ENCODE measurements around the gene TSR3.

The TSR3 gene

DNA sequence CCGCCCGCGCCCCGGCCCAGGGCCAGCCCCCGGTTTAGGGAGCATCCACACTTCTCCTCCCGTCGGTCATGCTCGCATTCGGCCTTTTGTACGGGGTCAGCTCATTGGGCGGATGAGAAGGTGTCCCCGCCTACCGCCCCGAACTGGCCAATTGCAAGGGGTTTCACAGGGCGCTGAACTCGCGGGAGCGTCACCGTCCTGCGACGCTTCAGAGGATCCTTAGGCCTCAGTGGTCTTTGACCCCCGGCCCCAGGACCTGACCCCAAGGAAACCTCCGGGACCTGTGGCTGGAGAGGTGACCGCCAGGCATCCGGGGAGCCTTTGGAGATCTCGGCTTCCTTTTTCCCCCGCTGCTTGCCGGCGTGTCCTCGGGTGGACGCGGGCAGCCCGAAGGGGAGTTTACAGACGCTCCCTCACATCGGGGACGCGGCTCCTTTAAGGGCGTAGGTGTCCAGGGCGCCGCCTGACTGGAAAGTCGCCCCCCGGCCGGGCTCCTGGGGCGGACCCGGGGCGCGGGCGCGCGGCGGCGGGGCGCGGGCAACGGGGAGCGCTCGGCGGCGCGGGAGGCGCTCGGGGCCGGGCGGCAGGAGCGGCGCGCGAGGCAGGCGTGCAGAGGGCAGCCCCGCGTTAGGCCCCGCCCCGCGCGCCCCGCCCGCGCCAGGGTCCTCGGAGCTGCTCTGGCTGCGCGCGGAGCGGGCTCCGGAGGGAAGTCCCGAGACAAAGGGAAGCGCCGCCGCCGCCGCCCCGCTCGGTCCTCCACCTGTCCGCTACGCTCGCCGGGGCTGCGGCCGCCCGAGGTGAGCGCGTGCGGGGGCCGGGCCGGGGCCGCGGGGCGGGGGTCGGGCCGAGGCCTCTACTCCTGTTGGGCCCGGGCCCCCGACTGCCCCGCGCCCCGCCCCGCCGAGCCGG is 42.4 kb downstream of the TSR3 start, which contains the start of gene UBE2I:
TSS of gene UBE2I (plus strand) at position 660 of the 909 bp plus-strand sequence. CDS start 4,395 bp downstream, outside the sequence.
- Histone ChIP-seq H3K4me1 (ENCODE audit: insufficient read depth, low read length) (peaks cover 30% of the 10 kb centered on the region), H3K9ac (ENCODE audit: low read length) (peak within 1 kb of the TSS; percentile 77), H3K27me3 (ENCODE audit: control insufficient read depth in 1 of 2, insufficient read depth in 2 of 2, low read length in 2 of 2) (no peaks in the 10 kb centered on the region), H3K4me3 (ENCODE audit: low read depth in 1 of 2, low read length in 2 of 2) (peak within 1 kb of the TSS; percentile 68 to 99), H3K27ac (ENCODE audit: low read depth, low read length) (peak within 1 kb of the TSS; percentile 93), H3K9me3 (ENCODE audit: low read length) (no peaks in the 10 kb centered on the region), H3K36me3 (ENCODE audit: insufficient read depth, low read length) (peaks cover 6% of the 10 kb centered on the region)

DNA sequence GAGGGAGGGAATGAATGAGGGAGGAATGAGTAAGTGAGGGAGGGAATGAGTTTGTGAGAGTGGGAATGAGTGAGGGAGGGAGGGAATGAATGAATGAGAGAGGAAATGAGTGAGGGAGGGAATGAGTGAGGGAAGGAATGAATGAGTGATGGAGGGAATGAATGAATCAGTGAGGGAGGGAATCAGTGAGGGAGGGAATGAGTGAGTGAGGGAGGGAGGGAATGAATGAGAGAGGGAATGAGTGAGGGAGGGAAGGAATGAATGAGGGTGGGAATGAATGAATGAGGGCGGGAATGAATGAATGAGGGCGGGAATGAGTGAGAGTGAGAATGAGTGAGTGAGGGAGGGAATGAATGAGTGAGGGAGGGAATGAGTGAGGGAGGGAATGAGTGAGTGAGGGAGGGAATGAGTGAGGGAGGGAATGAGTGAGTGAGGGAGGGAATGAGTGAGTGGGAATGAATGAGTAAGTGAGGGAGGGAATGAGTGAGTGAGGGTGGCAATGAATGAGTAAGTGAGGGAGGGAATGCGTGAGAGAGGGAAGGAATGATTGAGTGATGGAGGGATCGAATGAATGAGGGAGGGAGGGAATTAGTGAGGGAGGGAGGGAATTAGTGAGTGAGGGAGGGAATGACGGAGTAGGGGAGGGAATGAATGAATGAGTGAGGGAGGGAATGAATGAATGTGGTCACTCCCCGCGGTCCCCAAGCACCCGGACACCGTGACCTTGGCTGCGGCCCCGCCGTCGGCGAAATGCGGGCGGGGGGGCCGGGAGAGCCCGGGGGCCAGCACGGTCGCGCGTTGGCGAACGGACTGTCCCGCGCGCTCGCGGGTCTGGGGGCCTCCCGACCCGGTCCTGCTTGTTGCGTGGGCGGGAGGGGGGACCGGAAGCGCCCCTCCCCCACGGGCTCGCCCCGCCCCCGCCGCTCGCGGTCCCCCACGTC is 43.4 kb downstream of the TSR3 start:
- Histone ChIP-seq H3K9ac (ENCODE audit: low read length) (no peak overlapping the region), H3K9me3 (ENCODE audit: low read length) (no peaks in the 10 kb centered on the region), H3K4me1 (ENCODE audit: insufficient read depth, low read length) (peaks cover 30% of the 10 kb centered on the region), H3K27ac (ENCODE audit: low read depth, low read length) (peak overlapping the region; percentile 93), H3K27me3 (ENCODE audit: control insufficient read depth in 1 of 2, insufficient read depth in 2 of 2, low read length in 2 of 2) (no peaks in the 10 kb centered on the region), H3K4me3 (ENCODE audit: low read depth in 1 of 2, low read length in 2 of 2) (peak overlapping the region; percentile 24 to 47), H3K36me3 (ENCODE audit: insufficient read depth, low read length) (no peaks in the 10 kb centered on the region)

DNA sequence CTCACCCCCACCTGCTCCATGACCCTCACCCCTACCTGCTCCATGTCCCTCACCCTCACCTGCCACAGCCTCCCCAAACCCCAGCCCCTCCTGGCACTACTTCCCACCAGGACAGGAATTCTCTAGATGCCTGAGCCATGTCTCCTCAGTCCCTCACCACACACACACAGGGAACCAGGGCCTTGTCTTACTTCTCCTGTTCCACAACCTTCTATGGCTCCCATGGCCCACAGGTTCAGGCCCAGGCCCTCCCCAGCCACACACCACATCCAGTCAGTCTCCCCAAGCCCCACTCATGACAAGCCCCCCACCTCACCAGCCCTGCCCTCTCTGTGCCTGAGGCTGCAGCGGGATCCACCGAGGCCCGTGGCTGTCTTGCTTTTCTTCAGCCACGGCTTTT is 45.3 kb downstream of the TSR3 start:
- no peak overlapping the region for H3K4me3 ChIP-seq (ENCODE audit: low read depth in 1 of 2, low read length in 2 of 2)

DNA sequence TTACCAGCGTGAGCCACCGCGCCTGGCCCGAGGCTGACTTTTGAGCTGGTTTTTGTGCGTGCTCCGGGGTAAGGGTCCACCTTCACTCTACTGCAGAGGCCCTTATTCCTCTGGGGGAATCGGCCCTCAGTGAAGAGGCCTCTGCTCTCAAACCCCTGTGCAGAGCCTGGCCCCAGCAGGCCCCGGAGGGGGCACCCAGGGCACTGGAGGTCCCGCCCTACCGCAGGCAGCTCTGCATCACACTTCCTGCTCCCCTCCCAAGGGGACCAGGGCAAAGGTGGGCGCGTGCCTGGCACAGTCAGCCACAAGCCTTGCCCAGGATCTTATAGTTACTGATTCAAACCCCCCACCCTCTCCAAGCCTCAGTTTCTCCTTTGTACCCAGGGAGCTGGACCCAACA is 45.9 kb downstream of the TSR3 start:
- Histone ChIP-seq H3K36me3 (ENCODE audit: insufficient read depth, low read length) (no peaks in the 10 kb centered on the region), H3K27ac (ENCODE audit: low read depth, low read length) (no peak overlapping the region), H3K4me3 (ENCODE audit: low read depth in 1 of 2, low read length in 2 of 2) (no peak overlapping the region), H3K9ac (ENCODE audit: low read length) (no peak overlapping the region), H3K4me1 (ENCODE audit: insufficient read depth, low read length) (peaks cover 7% of the 10 kb centered on the region), H3K9me3 (ENCODE audit: low read length) (no peaks in the 10 kb centered on the region), H3K27me3 (ENCODE audit: control insufficient read depth in 1 of 2, insufficient read depth in 2 of 2, low read length in 2 of 2) (peaks cover 8 to 11% of the 10 kb centered on the region in 2 donors)

More for the DNA sequence above, 45.3 kb downstream of the TSR3 start:
- H3K9me3 ChIP-seq (ENCODE audit: low read length) = no peaks in the 10 kb centered on the region
- no peak overlapping the region for H3K9ac ChIP-seq (ENCODE audit: low read length)
- no peaks in the 10 kb centered on the region for H3K36me3 ChIP-seq (ENCODE audit: insufficient read depth, low read length)
- no peak overlapping the region for H3K27ac ChIP-seq (ENCODE audit: low read depth, low read length)
- H3K4me1 ChIP-seq (ENCODE audit: insufficient read depth, low read length) = peaks cover 12% of the 10 kb centered on the region
- peaks cover 5 to 6% of the 10 kb centered on the region in 2 donors for H3K27me3 ChIP-seq (ENCODE audit: control insufficient read depth in 1 of 2, insufficient read depth in 2 of 2, low read length in 2 of 2)

DNA sequence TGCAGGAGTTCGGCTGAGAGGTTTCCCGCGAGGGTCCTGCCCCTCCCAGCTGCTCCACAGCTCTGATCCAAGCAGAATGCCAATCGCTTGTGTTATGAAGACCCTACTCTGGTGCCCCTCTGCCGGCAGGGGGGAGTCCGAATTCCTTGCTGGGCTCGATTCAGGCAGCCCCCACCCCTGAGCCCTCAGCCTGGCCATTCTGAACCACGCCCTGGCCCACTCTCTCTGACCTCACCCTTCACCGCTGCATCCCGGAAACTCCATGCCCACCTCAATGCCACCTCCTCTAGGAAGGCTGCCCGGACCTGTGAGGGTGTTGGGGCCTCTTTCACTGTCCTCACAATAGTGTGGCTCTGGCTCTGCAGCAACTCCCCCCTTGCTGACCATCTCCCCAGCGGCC is 50.1 kb downstream of the TSR3 start:
- H3K36me3 ChIP-seq (ENCODE audit: insufficient read depth, low read length) = no peaks in the 10 kb centered on the region
- H3K4me3 ChIP-seq (ENCODE audit: low read depth in 1 of 2, low read length in 2 of 2) = no peak overlapping the region
- no peaks in the 10 kb centered on the region for H3K9me3 ChIP-seq (ENCODE audit: low read length)
- peaks cover 25 to 36% of the 10 kb centered on the region in 2 donors for H3K27me3 ChIP-seq (ENCODE audit: control insufficient read depth in 1 of 2, insufficient read depth in 2 of 2, low read length in 2 of 2)
- H3K9ac ChIP-seq (ENCODE audit: low read length) = no peak overlapping the region
- H3K4me1 ChIP-seq (ENCODE audit: insufficient read depth, low read length) = no peaks in the 10 kb centered on the region
- no peak overlapping the region for H3K27ac ChIP-seq (ENCODE audit: low read depth, low read length)

DNA sequence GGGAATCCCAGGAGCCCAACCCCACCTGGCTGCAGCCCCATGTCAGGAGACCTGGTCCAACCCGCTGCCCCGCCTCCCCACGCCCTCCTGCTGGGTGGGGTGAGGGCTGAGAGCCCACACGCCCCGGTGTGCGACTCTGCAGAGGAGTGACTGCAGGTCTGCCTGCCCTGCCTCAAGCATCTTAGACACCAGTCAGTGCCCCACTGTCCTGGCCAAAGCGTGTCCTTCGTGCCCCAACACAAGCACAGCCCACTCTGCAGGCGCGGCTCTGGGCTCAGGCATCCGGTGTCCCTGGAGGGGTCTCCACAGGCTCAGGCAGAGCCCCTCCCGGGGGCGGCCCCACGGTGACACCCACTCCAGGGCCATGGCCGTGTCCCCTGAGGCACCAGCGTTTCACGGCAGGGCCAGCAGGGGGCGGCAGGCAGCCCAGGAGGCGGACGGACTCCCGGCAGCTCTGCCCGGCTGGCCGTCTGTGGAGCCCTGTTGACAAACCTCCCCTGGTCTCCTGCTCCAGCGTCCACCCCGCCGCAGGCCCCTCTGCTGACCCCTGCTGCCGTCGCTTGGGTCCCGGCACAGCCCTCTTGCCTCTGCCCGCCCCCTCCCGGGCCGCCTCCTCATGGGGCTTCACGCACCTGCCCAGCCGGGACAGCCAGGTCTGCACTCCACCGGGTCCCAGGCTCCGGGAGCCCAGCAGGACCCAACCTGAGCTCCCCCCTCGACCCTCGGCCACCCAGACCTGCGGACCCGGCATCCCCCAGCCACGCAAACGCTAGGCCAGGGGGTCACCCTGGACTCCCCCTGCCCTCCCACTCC is 50.8 kb downstream of the TSR3 start:
- no peaks in the 10 kb centered on the region for H3K9me3 ChIP-seq (ENCODE audit: low read length)
- H3K9ac ChIP-seq (ENCODE audit: low read length) = no peak overlapping the region
- no peak overlapping the region for H3K27ac ChIP-seq (ENCODE audit: low read depth, low read length)
- H3K36me3 ChIP-seq (ENCODE audit: insufficient read depth, low read length) = no peaks in the 10 kb centered on the region
- no peaks in the 10 kb centered on the region for H3K4me1 ChIP-seq (ENCODE audit: insufficient read depth, low read length)
- peaks cover 25 to 36% of the 10 kb centered on the region in 2 donors for H3K27me3 ChIP-seq (ENCODE audit: control insufficient read depth in 1 of 2, insufficient read depth in 2 of 2, low read length in 2 of 2)
- H3K4me3 ChIP-seq (ENCODE audit: low read depth in 1 of 2, low read length in 2 of 2) = no peak overlapping the region

DNA sequence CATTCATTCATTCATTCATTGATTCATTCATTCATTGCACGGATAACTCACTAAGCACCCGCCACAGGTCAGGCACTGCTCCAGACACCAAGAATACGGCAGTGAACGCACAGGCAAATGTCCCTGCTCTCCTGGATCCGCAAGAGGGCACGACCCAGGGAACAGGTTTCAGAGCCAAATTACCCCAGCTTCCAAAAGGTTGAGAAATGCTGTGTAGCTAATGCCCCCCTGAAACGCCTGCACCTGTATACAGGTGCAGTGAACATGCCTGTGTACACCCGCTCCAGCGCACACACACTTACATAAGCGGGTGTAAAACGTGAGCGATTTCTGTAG is 51.8 kb downstream of the TSR3 start:
- Histone ChIP-seq H3K4me3 (ENCODE audit: low read depth in 1 of 2, low read length in 2 of 2) (no peak overlapping the region), H3K9ac (ENCODE audit: low read length) (no peak overlapping the region), H3K27me3 (ENCODE audit: control insufficient read depth in 1 of 2, insufficient read depth in 2 of 2, low read length in 2 of 2) (peaks cover 25 to 36% of the 10 kb centered on the region in 2 donors), H3K9me3 (ENCODE audit: low read length) (no peaks in the 10 kb centered on the region), H3K36me3 (ENCODE audit: insufficient read depth, low read length) (no peaks in the 10 kb centered on the region), H3K4me1 (ENCODE audit: insufficient read depth, low read length) (no peaks in the 10 kb centered on the region), H3K27ac (ENCODE audit: low read depth, low read length) (no peak overlapping the region)
